NCI-H2171 treated with DMSO at 0.1 percent for 48 hours (cell line): ENCODE data around the gene ZIC1.

Experiments
- DNase-seq: peaks from one replicate; lab custom pipeline; 2025; lab: John Stamatoyannopoulos, UW

Gene ZIC1

DNA sequence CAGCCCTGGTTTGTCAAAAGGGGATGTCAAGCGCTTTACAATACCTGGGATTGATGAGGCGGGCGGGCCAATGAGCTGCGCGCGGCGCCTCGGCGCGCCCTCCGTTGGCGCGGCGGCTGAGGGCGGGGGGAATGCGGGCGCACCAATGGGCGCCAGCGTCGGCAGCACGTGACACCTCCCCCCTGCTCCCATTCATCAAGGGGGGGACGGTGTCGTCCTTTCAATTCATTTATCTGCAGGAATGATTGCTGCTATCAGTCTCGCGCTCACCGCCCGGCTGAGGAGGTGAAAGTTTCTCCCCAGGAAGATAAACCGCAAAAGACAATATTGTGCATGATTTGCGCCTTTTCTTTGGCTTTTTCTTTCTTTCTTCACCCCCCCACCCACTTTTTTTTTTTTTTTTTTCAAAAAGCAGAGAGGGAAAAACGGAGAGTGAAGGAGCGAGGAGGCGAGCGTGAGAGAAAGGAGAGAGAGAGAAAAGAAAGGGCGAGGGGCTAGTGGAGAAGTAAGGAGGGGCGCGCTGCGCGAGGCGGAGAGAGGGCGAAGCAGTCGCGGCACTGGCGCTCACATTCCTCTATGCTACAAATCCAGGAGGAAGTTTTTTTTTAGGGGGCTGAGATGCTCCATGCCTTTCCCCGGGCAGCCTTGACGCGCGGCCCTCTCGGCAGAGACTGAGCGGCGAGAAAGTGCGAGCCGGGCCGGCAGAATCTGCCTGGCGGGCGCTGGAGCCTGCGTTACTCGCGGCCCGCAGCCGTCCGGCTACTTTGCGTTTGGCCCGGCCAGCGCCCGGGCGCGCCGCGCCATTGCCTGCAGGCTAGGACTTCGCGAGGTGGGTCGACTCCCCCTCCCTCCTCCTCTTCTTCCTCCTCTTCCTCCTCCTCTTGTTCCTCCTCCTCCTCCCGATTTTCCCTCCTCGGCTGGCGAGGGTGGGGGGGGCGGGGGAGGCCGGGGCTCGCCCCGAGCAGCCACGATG, at the start of gene ZIC1:
TSS of gene ZIC1 (plus strand) at position 223 of the 973 bp plus-strand sequence. CDS start at position 971, 748 bp downstream.
- DNase-seq: no peak

DNA sequence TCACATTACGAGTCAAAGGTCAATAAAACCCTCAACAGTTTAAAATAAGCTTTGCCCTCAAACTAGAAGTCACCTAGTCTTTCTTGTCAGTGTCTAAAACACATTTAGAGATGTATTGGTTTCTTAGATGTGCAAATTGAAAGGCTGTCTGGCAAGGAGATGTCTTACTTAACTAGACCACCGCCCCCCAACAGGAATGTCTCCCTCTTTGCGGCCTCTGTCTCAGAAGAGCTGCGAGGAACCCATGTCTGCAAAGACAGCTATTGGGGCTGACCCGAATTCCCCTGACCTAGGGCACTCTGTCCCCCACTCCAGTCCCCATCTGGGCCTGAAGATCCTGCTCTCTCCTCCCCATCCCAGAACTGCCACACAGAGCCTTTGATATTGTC, 49.1 kb upstream of the ZIC1 start:
- no peak for DNase-seq

DNA sequence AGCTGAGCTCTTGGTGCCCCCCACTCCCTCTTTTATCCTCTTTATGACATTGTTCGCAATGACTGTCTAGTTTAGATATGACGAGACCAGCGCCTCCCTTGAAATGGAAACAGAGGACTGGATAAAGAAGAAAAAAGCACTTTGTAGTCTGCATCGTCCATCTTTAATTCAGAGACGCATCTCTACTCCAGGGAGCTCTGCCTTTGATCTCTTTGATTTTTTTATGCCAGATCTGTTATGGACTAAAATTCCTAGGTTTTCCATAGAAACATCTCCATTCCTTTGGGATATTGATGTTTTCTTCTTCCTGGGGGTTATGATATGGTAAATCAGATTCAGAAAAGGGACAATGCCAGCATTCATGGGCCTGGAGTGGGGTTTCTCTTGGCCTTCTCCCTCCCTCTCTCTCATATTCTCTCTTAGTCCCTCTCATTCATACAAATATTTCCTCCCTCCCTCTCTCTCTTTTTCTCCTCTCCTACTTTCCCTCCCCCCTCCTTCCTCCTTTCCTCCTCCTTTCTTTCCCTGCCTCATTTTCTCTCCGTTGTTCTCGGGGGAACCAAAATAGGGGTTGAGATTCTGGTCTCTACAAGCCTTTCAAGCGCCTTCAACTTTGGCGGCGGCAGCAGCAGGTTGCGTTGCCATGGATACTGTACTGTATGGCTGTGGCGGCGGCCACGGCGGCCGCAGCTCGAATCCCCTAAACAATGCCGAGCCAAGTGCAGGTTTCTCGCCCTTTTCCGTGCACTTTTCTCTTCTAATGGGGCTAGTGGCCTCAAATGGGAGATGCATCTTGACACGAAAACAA, 48.3 kb upstream of the ZIC1 start:
- no peak for DNase-seq

DNA sequence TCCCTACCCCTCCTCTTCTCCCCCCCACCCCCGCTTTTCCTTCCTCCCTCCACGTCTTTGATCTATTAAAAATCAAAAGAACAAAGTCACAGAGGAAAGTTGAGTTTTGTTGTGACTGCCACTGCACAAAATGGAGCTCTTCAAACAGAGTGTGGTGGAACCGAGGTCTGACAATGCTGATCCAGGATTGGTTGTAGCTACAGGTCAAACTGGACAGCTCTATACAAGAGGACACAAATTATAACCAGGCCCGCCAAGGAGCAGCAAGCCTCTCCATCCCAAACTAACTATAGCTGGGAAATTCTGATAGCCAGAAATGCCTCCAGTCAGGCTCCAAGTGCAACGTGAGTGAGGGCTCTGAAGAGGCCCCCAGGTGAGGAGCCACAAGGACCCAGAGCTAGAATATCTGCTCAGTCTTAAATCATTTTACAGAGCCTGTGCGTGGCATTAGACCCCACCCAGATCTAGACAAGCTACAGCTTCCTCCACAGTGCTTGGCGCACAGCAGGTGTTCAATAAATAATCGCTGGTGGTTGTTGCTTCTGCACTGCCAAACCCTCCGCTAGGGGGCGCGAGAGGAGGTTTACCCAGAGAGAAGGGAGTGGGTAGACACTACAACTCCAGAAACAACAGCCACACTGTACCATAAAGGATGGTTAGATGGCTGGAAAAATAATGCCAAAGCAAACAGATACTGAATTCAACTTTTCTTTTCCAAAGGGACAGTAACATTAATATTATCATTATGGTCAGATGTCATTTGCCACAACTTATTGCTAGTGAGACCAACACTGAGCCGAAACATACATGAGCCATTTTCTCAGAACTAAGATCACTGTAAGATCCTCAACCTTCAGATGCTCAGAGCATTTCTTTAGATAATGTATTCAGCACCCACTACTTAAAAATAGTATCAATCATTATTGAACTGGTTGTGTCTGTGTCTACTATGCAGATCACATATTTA, 47.4 kb upstream of the ZIC1 start:
- peak; percentile 12 for DNase-seq

DNA sequence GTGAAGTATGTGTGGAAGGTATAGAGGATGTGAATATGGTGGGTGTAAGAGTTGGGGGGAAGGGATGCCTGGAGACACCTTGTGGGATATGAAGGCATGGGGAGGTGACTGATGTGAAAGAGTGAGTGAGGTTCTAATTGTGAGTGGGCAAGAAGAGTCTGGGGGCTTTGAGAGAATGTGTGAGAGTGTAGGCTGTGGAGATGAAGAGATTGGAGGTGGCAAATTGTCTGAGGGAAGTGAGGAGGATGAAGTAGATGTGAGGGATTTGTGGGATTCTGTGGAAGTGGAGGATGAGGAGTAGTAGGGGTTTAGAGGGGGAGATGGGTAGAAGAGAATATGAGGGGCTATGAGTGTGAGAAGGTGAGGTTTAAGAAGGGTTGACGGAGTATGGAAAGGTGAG, 44.4 kb upstream of the ZIC1 start:
- no peak for DNase-seq

DNA sequence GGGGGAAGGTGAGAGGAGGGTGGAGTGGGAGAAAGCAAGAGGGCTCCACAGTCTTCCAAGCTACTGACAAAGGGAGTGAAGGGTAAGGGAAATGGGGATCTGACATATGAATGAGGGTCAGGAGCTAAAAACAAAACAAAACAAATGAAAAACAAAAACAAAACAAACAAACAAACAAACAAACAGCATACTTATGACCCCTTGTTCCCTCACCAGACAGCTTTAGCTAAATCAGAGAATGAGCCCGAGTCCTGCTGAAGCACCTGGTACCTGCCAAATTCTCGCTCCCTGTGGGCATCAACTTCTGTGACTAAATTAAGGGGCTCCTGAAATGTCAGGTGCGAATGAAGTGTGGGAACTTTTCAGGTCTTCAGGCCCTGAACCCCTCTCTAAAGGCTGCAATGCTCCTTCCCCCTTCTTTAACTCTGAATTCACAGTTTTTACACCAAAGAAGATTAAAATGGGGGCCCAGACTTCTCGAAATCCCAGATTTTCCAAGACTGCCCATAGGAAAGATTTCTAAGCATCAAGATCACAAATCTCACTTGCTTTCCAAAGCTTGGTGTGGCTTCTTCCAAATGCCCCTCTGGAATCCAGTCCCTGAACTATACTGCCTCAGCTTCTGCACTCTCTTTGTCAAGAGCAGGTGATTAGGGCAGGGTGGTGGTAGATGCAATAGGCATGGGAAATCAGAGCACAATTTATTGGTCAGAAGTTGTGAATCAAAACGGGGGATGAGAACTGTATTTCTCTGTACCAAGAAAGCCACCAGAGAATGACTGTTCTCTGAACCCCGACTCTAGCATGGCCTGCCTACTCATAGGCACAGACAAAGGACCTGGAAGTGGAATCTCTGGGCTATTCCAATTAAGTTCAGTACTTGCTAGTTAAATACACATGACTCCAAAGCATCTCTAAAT, 43.7 kb upstream of the ZIC1 start:
- DNase-seq: no peak

DNA sequence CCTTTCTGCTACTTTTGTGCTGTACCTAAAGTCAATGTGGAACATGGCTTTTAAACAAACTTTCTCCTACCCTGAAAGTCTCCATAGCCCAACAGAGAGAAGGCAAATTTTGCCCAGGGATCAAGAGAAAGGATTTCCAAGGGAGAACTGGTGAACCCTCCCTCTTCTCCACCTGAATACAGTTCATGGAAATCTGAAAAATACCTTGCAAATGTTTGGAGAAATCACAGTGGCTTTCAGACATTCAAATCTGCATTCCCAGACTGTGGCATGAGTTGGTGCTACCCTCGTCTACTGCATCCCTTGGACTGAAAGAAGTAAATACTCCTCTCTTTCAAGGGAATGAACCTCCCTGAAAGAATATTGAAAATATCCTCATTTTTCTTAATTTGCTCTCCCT, 41.5 kb upstream of the ZIC1 start:
- no peak for DNase-seq

DNA sequence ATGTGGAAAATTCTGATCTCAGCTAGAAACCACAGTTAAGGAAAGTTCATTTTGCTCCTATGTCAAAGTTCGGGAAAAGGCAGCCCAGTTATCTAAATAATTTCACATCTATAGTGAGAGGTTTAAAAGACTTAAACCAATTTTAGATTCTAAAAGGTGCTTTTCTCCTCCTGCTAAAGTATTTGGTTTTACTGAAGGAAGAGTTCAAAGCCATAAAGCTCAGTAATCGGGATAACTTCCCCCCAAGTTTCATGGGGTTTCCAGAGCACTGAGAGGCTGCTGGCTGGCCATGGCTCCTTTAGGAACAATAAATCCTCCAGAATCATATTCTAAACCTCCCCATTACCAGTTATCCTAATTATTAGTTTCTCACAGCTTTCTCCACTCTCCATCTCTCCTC, 41.0 kb upstream of the ZIC1 start:
- no peak for DNase-seq

DNA sequence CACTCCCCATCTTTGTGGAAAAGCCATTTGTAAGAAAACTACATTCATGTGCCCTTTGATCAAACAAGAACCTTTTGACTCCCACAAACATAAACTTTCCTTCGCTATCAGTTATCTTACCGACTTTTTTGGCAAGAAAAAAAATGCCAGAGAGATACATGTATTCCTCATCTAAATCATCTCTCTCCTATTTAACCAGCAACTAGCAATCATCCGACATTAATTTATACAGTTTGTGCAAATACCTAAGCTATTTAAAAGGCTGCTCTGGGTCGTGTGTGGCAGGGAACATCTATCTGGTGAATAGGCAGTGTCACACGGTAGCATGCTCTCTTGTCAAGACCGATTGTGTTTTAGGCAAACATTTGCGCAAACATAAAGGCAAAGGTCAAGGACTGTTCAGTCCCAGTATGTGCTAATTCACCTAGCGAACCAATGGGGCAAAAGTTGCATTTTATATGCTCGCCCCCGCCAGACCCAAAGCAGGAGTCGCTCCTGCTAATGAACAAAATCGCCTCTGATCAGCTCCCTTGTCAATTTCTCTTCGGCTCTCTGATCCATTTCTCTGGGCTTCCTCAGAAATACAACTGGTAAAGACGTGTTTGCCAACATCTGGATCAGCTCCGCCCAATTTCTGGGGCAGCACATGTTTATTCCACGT, 40.5 kb upstream of the ZIC1 start:
- DNase-seq: no peak

DNA sequence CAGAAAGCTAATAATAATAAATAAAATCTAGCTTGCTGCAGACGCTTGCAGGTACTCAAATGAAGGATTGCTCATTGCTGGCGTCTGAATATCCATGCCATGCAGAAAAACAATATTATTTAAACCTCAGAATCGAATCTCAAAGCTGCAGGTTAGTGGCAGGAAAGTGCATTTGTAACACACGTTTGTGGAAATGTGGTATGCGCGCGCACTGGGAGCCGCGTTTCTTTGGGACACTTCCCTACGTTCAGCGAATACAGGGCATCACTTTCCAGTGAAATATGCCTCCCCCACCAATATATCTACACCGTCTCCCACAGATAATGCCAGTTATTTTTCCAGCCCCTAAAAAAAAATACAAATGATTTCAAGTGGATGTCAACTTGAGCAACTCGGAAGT, 39.9 kb upstream of the ZIC1 start:
- no peak for DNase-seq

DNA sequence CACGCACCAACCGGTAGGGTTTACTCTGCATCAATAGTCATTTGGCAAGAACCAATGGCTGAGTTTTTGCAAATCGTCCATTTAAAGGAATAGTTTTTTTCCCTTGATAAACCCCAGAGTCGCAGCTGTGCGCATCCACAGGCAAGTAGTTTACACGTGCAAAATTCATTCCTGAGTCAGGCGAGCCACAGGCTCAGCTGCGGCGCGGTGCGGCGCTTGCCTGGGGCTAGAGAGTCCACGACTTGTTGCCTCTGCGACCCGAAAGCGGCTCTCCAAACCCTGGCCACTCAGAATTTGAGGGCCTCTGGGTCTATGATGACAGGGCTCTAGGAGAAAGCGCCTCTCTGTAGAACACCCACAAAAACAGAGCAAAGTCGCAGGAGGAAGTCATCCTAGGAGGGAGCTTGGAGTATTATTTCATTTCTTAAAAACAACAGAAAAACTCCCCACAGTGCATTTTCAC, 39.5 kb upstream of the ZIC1 start:
- no peak for DNase-seq

DNA sequence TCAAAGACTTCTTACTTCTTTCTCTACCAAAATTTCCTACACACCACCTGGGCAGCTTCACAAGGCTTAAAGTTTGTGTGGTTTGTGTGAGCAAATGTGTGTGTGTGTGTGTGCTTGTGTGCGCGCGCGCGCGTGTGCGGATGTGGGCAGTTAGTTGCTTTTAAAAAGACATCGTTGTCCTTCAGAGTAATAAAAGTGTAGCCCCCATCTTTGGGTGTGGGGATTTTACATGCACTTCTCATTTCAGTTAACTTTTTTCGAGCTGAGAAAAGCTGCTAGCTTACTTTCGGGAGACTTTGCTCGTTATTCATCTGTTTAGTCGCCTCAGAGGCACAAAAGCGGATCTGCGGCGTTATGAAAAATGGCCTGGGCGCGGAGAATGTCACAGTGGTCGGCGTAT, 38.8 kb upstream of the ZIC1 start:
- DNase-seq: no peak

DNA sequence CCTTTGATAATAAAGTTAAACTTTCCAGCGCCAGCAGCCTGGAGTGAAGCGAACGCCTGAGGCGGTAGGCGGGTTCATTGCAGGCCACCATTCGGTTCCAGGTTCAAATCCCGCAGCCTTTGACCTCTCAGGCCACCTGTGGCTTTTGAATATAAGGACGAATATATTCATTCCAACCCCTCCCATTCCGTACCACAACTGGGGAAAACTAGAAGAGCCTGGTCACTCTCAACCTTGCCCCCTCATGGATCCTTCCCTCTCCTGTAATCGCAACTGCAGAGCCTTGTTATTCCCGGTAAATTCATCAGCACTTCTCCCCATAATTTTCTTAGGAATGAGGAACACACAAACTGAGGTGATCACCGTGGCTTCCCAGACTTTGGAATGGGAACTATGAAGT, 38.0 kb upstream of the ZIC1 start:
- no peak for DNase-seq

DNA sequence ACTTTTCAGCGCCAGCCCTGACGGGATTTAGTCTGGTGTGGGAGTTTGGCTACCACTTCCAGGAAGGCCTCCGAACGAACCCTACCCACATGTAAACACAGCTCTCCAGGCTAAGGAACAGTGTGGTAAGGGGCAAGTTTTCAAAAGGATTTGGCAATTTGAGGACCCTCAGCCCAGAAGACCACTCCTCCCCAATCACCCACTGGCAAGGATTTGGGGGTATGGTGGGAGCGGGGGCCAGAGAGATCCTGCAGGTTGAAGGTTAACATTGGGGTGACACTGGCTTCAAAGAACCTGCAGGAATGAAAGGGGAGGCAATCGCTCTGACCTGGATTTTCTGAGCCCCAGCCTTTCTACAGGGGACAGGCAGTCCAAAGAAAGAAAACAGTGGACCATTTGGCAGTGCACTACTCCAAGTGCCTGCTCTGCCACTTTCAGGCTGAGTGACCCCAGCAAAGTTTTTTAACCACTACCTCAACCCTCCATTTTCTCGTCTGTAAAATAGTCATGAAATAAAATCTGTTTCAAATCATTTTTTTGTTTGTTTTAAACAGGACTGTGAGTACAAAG, 37.3 kb upstream of the ZIC1 start:
- no peak for DNase-seq

DNA sequence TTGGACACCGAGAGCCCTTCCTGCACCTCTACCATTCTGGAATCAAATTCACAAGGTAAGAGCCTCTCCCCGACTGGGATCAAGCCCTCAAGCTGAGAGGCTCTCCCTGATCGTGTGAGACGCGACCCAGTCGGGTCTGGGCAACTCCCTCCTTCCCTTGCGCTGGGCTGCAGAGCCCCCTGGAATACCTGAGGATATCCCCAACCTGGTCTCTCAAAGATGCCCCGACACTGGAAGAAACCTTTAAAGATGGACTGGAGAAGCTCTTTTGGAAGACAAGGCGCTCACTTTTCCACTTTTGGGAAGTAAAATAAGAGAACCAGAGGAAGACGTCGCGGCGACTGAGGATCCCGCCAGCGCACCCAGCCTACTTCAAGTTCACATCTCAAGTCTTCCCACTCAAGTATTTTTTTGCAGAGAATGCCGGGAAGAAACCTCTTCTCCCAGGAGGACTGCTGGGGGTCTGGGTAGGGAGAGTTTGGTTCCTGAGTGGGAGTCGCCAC, 36.6 kb upstream of the ZIC1 start:
- no peak for DNase-seq

DNA sequence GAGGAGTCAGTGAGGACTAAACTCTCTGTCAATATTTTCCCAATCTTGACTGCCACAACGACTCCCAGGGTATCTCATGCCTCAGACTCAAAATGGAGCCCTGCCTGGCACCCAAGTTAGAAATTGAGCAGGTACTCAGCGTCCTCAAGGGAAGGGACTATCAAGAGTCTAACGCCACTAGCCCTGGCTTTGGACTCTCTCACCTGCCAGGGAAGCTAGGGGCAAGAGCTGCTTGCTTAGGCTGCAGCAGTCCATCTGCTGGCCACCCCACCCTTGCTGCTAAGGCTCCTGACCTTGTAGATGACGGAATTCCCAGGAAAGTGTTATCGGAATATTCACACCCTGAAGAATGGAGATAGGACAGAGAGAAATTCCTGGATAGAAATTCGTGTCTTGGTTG, 35.9 kb upstream of the ZIC1 start:
- DNase-seq: no peak

DNA sequence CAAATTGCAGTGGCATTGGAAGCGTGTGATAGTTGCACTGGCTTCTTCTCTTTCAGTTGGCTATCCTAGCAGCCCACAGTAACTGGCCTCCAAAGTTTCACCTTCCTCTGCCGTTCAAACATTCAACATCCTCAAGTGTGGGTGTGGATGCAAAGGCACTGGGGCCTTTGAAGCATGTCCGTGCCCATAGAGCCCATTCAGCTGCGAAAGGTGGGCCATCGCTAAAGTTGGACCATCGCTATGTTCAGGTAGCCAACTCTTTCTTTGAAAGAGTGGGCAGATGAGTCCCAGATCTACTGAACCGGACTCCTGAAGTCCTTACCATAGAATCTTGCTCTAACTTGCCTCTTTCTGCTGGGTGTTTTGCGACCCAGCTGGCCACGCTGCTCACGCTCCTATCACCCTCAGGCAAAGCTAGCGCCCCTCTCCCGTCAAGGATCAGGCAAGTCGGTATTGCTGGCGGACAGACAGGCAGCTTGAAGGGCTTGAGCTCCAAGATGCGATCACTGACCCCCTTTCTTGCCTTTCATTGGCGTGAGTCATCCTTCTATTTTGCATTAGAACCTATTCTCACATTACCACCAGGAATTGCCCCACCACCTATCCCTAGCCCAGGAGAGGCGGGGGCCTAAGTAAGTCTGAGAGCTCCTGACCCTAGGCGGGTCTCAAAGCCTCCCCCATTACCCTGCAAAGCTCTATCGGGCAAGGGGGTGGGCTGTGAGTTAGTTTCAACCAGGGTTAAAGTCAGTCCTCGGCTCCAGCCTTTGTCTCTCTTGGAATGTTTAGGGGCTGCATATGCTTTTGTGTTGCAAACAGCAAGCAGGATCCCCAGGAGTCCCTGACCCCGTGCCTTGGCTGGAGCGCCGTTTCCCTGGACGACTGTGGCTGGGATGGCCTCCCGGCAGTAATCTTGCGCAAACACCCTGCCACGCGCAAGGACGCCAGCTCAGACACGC, 31.5 kb upstream of the ZIC1 start:
- no peak for DNase-seq

DNA sequence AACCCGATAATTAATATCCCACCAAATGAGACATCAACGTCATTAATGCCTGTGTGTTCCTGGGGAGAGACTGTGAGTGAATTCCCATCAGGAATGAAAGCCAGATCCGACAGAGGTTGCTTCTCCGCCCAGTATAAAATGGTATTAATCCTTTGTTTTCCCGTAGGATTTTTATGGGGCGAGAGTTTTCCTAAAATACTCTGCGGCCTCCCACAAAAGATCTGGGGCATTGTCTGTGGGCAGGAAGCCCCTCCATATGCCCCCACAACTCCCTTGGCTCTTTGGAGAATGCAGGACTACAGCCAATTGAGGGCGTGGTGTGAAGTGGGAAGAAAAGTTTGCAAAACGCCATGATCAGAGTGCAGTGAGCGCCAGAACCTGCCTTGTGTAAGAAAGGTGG, 29.5 kb upstream of the ZIC1 start:
- DNase-seq: no peak
